HepG2 (cell line): ENCODE results near the gene CUL1.

Experiments used
- BCLAF1 ChIP-seq: fragments of 450-650 bp; IDR thresholded peaks from 2 replicates; pipeline ENCODE4 v1.6.1; 2017; ENCODE audit warnings: mild to moderate bottlenecking
- CHD4 ChIP-seq: fragments of 200-600 bp; sonication (generic); IDR thresholded peaks from 2 replicates; pipeline ENCODE4 v1.7.0; 2017; ENCODE audit warnings: mild to moderate bottlenecking, low read length, borderline replicate concordance
- CTCF ChIP-seq: sonication (generic); formaldehyde crosslinking; IDR thresholded peaks from 2 replicates; pipeline ENCODE4 v1.5.0; 2020; ENCODE audit warnings: mild to moderate bottlenecking, missing genetic modification reagents, moderate library complexity
- FOSL1 ChIP-seq: sonication (generic); formaldehyde crosslinking; IDR thresholded peaks from 2 replicates; pipeline ENCODE4 v1.9.0; 2021; ENCODE audit warnings: missing genetic modification reagents, borderline replicate concordance
- FOXK2 ChIP-seq: fragments of 450-650 bp; IDR thresholded peaks from 2 replicates; pipeline ENCODE4 v1.6.1; 2016
- MYC ChIP-seq: sonication (generic); formaldehyde crosslinking; IDR thresholded peaks from 2 replicates; pipeline ENCODE4 v1.9.0; 2021; ENCODE audit warnings: missing genetic modification reagents, borderline replicate concordance
- NFE2L1 ChIP-seq: sonication (generic); formaldehyde crosslinking; IDR thresholded peaks from 2 replicates; pipeline ENCODE4 v1.4.0; 2020; ENCODE audit warnings: missing genetic modification reagents, mild to moderate bottlenecking, borderline replicate concordance
- RXRA ChIP-seq: sonication (generic); formaldehyde crosslinking; IDR thresholded peaks from 2 replicates; pipeline ENCODE4 v1.5.1; 2020; ENCODE audit warnings: missing genetic modification reagents
- ZNF121 ChIP-seq: sonication (generic); formaldehyde crosslinking; IDR thresholded peaks from 2 replicates; pipeline ENCODE4 v1.5.0; 2020; ENCODE audit warnings: mild to moderate bottlenecking, missing genetic modification reagents
- ZNF224 ChIP-seq: sonication (generic); formaldehyde crosslinking; IDR thresholded peaks from 2 replicates; pipeline ENCODE4 v1.5.0; 2020; ENCODE audit warnings: mild to moderate bottlenecking, missing genetic modification reagents
- ZSCAN22 ChIP-seq: sonication (generic); formaldehyde crosslinking; IDR thresholded peaks from 2 replicates; pipeline ENCODE4 v1.4.0; 2020; ENCODE audit warnings: mild to moderate bottlenecking, missing genetic modification reagents

GRCh38 chr7:148828965-148829364, 130.3 kb downstream of the CUL1 start:
- TF ChIP-seq CTCF (no peak), ZSCAN22 (CRISPR knock-in tag) (no peak), BCLAF1 (no peak), CHD4 (no peak), FOSL1 (CRISPR knock-in tag) (no peak), RXRA (CRISPR knock-in tag) (no peak), ZNF224 (CRISPR knock-in tag) (no peak), NFE2L1 (CRISPR knock-in tag) (no peak), FOXK2 (no peak), ZNF121 (no peak), MYC (CRISPR knock-in tag) (no peak)
